ENCODE measurements around the gene NBAS. TPM values are rescaled to one million over a fixed set of nuclear protein-coding genes. Genes with fewer than 3 reads are reported as not detected.

NBAS gene
- total RNA-seq, 1 donor from 2014 or later = 29.7 TPM

DNA sequence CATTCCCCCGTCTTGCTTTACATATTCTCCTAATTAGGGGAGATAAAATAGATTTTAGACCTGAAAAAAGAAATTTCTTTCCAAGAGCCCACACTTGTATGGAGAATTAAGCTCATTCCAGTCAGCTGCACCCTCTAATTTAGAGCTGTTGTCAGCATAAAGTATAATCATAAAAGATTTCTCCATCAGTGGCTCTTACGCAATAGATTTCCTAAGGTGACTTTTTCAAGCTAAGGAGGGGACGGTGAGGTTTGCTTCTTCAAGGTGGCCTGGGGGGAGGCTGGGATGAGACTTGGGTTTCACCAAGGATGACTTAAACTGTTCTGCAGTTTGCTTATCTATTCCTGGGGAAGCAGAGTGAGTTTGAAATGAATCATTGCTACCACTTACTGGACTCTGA, 426.2 kb downstream of the NBAS start:
- H3K27me3 ChIP-seq = no peaks in the 10 kb centered on the region
- TF ChIP-seq, protein P1, sequence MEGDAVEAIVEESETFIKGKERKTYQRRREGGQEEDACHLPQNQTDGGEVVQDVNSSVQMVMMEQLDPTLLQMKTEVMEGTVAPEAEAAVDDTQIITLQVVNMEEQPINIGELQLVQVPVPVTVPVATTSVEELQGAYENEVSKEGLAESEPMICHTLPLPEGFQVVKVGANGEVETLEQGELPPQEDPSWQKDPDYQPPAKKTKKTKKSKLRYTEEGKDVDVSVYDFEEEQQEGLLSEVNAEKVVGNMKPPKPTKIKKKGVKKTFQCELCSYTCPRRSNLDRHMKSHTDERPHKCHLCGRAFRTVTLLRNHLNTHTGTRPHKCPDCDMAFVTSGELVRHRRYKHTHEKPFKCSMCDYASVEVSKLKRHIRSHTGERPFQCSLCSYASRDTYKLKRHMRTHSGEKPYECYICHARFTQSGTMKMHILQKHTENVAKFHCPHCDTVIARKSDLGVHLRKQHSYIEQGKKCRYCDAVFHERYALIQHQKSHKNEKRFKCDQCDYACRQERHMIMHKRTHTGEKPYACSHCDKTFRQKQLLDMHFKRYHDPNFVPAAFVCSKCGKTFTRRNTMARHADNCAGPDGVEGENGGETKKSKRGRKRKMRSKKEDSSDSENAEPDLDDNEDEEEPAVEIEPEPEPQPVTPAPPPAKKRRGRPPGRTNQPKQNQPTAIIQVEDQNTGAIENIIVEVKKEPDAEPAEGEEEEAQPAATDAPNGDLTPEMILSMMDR (IDR thresholded peaks at IDR 0.05) = no peak
- TF ChIP-seq POLR2AphosphoS5 (IDR thresholded peaks at IDR 0.05; ENCODE audit: insufficient read depth in 1 of 2, low read depth in 1 of 2) (no peak), POLR2A (IDR thresholded peaks at IDR 0.05) (no peak)
- no peaks in the 10 kb centered on the region for H3K9me3 ChIP-seq
- intact Hi-C loops (cut with DNase I) = no loop called here
- no peak overlapping the region for H3K4me3 ChIP-seq
- no peak for DNase-seq (ENCODE audit: extremely low spot score in 2 of 2)
- H3K4me1 ChIP-seq = no peaks in the 10 kb centered on the region
- H3K36me3 ChIP-seq = no peaks in the 10 kb centered on the region
- H3K27ac ChIP-seq = no peak overlapping the region

DNA sequence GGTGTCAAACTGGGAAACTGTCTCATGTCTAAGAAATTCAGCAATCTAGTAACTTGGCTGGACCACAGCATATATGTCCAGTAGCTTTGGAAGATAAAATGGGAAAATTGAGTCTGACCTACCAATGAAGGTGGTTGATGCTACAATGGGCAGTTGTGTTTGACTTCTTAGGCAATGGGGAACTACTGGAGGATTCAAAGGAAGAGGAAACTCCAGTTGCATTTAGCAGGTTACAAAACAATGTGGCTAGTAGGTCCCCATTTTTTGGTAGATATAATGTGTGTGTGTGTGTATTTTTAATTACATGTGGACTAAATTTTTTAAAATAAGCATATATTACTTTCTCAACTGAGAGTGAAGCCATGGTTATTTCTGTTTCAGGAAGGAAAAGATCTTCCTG, 427.7 kb downstream of the NBAS start:
- H3K36me3 ChIP-seq = no peaks in the 10 kb centered on the region
- no peaks in the 10 kb centered on the region for H3K4me1 ChIP-seq
- no peaks in the 10 kb centered on the region for H3K27me3 ChIP-seq
- H3K9me3 ChIP-seq = no peaks in the 10 kb centered on the region
- no peak for TF ChIP-seq POLR2AphosphoS5 (IDR thresholded peaks at IDR 0.05; ENCODE audit: insufficient read depth in 1 of 2, low read depth in 1 of 2)
- TF ChIP-seq POLR2A (IDR thresholded peaks at IDR 0.05) = no peak
- TF ChIP-seq, protein P1 (IDR thresholded peaks at IDR 0.05) = no peak
- no peak overlapping the region for H3K27ac ChIP-seq
- intact Hi-C loops (cut with DNase I) = no loop called here
- no peak for DNase-seq (ENCODE audit: extremely low spot score in 2 of 2)
- H3K4me3 ChIP-seq = no peak overlapping the region

DNA sequence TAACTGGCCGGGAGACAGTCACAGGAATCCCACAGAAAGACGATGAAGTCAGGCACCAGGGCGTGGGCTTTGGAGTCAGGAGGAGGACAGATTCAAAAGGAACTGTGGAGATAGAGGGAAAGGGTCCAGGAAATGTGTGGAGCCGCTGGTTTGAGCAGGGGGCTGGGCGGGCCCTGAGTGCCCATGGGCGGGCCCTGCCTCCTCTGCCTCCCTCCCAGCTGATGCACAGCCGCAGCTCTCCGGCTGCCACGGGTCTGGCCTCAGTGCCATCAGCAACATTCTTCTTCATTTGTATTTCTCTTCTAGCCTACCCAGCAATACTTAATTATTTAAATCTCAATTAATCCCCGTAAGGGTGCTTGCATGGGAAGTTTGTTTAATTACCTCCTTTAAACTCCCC, 432.3 kb downstream of the NBAS start:
- no peak for TF ChIP-seq POLR2AphosphoS5 (IDR thresholded peaks at IDR 0.05; ENCODE audit: insufficient read depth in 1 of 2, low read depth in 1 of 2)
- TF ChIP-seq, protein P1 (IDR thresholded peaks at IDR 0.05) = no peak
- no peak for TF ChIP-seq POLR2A (IDR thresholded peaks at IDR 0.05)
- Histone ChIP-seq H3K9me3 (no peaks in the 10 kb centered on the region), H3K27ac (no peak overlapping the region), H3K4me1 (no peaks in the 10 kb centered on the region), H3K27me3 (no peaks in the 10 kb centered on the region), H3K36me3 (no peaks in the 10 kb centered on the region), H3K4me3 (no peak overlapping the region)
- DNase-seq (ENCODE audit: extremely low spot score in 2 of 2) = no peak
- intact Hi-C loops (cut with DNase I) = no loop called here

DNA sequence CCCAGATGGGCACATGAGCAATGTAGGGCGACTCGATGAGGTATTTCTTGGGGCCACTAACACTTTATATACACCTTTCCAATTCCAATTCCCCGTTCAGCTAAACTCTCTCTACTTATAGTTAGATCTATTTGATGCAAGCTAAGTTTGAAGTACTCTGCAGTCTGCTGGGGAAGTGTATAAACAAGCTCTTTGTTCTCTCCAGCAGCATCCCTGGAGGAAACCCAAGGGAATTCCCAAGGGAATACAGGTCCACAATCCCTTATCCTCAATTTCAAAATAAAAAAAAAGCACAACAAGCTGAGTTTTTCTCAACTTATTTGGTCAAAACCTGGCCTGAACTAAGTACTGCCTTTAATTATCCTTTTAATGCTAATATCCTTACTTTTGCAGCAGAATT, 433.3 kb downstream of the NBAS start:
- intact Hi-C loops (cut with DNase I) = no loop called here
- H3K4me3 ChIP-seq = no peak overlapping the region
- TF ChIP-seq, protein P1 (IDR thresholded peaks at IDR 0.05) = no peak
- no peak for TF ChIP-seq POLR2AphosphoS5 (IDR thresholded peaks at IDR 0.05; ENCODE audit: insufficient read depth in 1 of 2, low read depth in 1 of 2)
- TF ChIP-seq POLR2A (IDR thresholded peaks at IDR 0.05) = no peak
- no peaks in the 10 kb centered on the region for H3K36me3 ChIP-seq
- no peaks in the 10 kb centered on the region for H3K27me3 ChIP-seq
- no peak overlapping the region for H3K27ac ChIP-seq
- no peaks in the 10 kb centered on the region for H3K4me1 ChIP-seq
- H3K9me3 ChIP-seq = no peaks in the 10 kb centered on the region
- DNase-seq (ENCODE audit: extremely low spot score in 2 of 2) = no peak

DNA sequence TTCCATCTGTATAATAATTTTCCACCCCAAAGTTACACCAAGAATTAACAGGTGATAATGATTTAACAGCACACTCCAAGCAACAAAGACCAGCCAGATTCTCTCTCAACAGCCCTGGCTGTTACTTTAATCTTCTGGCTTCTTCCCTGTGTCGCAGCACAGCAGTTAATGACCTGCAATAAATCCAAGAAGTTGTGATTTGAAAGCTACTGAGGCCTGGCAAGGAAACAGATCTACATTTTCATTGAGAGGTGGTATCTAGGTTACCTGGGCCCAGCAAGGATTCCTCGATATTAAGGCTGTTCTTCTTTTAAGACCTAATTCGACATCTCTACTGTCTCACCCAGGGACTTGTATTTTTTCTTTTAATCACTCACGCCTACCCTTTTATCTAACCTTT, 433.8 kb downstream of the NBAS start:
- intact Hi-C loops (cut with DNase I) = no loop called here
- no peaks in the 10 kb centered on the region for H3K27me3 ChIP-seq
- TF ChIP-seq POLR2A (IDR thresholded peaks at IDR 0.05) = no peak
- TF ChIP-seq, protein P1 (IDR thresholded peaks at IDR 0.05) = no peak
- no peak for TF ChIP-seq POLR2AphosphoS5 (IDR thresholded peaks at IDR 0.05; ENCODE audit: insufficient read depth in 1 of 2, low read depth in 1 of 2)

More for the DNA sequence above, 433.8 kb downstream of the NBAS start:
- no peak overlapping the region for H3K27ac ChIP-seq
- H3K36me3 ChIP-seq = no peaks in the 10 kb centered on the region
- H3K4me1 ChIP-seq = no peaks in the 10 kb centered on the region
- H3K4me3 ChIP-seq = no peak overlapping the region
- H3K9me3 ChIP-seq = no peaks in the 10 kb centered on the region
- no peak for DNase-seq (ENCODE audit: extremely low spot score in 2 of 2)
